HG02763 (cell line): ENCODE measurements around the gene NCAM1.

ENCODE experiments used
- ATAC-seq: cut with Tn5 transposase; IDR thresholded peaks from one replicate; pipeline ENCODE4 v1.9.1; 2021; ENCODE audit warnings: mild to moderate bottlenecking, moderate library complexity; ENCODE audit not compliant: unreplicated experiment

The NCAM1 gene

GRCh38 chr11:113193016-113193415, 231.8 kb downstream of the NCAM1 start:
- no peak for ATAC-seq

DNA sequence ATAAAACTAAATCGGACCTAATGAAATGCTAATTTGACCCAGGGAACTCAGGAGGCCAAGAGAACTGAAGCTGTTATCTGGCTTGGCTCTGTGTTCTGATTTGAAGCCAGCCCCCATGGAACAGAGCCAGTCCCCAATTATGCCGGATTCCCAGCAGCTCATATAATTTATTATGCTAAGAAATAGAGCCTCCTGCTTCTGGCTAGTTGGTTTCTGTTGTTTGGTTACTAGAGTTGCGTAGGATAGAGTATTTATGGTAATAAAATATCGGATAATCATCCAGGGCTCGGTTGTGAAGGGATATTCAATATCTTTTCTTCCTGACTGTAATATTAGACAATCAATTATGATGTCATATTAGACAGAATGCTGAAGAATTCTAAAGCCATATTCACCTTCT, 232.7 kb downstream of the NCAM1 start:
- ATAC-seq = no peak

DNA sequence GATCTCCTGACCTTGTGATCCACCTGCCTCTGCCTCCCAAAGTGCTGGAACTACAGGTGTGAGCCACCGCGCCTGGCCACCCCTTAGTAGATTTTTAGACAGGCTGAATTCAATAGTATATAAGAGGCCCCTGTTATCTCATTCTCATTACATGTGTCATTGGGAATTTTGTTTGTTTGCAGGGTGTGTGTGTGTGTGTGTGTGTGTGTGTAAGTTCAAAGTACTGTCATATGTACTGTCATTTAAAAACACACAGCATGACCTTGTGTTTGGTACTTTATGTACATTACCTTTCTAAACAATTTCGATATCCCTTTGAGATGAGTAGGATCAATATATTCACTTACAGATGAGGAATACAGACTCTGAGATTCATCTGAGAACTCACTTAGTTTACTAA, 234.5 kb downstream of the NCAM1 start:
- no peak for ATAC-seq

DNA sequence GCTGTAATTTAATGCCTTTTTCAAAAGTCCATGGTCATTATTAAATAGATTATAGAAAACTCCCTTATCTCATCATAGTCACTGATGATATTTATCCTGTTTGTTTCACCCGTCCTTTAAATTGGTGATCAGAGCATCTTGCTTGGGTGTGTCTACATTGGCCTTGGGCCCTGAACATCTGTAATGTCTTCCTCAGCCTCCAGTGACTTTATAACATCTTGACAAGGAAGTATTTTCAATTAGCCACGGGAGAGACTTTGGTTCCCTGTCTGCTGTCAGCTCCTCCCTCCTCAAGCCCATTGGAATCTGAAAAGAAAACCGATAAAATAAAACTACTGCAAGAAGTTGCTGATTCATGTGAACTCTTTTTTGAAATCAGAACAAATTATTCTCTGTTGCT, 236.2 kb downstream of the NCAM1 start:
- ATAC-seq = no peak

DNA sequence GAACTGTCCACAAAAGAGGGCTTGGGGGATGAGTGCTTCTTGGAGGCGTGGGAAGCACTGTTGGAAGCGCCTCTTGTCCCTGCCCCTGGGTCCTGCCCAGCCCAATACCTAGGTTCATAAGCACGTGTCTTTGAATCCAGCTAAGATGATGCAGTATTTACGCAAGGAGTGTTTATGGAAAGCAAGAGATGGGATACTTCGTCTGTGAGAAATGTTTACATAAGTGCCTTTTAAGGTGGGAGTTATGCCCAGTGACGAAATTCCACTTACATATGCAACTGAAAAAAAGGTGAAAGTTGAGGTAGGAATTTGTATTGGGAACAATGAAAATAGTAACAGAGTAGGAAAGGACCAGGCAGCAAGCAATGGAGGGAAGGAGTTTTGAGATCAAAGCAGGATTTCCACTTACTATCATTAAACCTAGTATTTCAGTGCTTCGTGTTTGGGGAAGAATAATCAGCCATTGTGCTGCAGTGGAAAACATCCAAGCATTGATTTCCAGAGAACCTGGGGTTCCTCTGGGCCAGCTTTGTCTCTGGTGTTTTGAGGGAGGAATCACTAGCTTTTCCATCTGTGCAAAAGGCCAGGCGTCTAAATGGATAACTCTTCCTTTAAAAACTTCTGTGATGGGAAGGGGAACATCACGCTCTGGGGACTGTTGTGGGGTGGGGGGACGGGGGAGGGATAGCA, 237.9 kb downstream of the NCAM1 start:
- ATAC-seq = no peak

GRCh38 chr11:113199866-113200265, 238.6 kb downstream of the NCAM1 start:
- no peak for ATAC-seq

GRCh38 chr11:113201054-113201818, 240.0 kb downstream of the NCAM1 start:
- no peak for ATAC-seq

- ATAC-seq = no peak
These were observed 241.2 kb downstream of the NCAM1 start for GRCh38 chr11:113202431-113202830.

- ATAC-seq = no peak
These were observed 242.0 kb downstream of the NCAM1 start for GRCh38 chr11:113203141-113203753.

GRCh38 chr11:113204280-113204679, 243.1 kb downstream of the NCAM1 start:
- no peak for ATAC-seq

DNA sequence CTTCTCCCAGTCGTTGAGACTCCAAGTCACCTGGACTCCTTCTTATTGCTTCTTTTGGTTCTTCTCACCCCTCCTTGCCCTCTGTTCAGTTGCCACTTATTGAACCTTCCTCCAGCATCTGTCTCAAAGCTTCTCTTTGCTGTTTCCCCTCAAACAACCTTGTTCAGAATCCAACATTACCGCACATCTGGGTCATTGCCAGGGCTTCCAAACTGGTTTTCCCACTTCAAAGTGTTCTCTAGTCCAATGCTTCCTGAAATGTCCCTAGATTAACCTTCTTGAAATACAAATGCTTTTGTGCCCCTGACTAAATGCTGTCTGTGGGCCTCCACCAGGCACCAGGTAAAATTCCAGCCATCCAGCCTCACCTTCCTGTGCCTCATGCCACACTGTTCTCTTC, 252.3 kb downstream of the NCAM1 start:
- ATAC-seq = no peak

GRCh38 chr11:113222241-113222640, 261.0 kb downstream of the NCAM1 start:
- no peak for ATAC-seq

- no peak for ATAC-seq
These were observed 273.7 kb downstream of the NCAM1 start for GRCh38 chr11:113234888-113235287.

DNA sequence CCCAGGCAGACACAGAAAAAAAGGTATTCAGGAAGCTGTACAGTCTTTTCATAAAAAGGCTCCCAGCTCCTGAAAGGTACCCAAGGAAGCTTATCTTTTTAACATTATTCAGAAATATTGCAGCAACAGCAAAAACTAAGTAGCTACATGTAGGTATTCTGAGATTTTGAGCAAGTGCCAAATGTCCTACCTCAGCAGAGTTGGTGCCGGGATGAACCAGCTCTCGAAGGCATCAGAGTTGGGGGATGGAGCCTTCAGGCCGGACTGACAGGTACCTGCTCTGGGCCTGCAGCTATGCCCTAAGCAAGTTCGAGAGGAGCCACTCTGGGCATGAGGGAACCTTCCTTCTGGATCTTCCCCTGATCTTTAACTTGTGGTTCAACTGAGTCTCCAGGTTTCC, 276.0 kb downstream of the NCAM1 start:
- ATAC-seq = no peak

DNA sequence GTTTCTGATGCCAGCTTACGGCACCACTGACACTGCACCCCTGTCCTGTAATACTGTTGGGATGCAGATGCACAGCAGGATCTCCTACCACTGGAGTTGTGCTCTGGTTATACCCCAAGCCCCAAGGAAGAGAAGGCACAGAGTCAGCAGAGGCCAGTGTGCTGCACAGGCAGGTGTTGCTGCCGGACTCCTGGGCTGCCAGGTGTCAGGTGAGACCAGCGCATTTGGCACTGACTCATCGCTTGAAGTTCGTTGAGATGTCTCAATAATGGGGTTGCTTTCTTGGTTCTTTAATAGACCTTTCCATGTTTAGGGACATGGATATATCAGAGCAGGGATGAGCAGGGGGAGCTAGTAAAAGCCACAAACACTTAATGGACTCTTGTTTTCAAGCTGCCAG, 277.5 kb downstream of the NCAM1 start:
- no peak for ATAC-seq

DNA sequence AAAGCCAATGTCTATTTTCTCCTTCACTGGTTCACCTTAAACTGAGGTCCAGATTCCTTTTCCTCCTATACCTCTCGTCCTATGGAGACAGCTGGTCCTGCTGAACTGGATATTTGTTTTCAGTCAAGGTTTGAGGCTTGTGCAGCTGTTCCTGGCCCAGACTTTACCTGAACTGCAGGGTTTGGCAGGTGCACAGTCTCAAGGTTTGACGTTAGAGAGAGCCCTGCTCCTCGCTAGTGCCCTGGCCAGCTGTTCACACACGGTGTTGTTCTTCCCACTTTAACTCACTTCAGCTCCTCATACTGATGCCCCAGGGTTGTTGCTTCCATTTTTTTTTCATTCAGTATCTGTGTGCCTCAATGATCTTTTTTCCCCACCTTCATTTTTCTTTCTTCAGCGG, 279.2 kb downstream of the NCAM1 start:
- ATAC-seq = no peak

DNA sequence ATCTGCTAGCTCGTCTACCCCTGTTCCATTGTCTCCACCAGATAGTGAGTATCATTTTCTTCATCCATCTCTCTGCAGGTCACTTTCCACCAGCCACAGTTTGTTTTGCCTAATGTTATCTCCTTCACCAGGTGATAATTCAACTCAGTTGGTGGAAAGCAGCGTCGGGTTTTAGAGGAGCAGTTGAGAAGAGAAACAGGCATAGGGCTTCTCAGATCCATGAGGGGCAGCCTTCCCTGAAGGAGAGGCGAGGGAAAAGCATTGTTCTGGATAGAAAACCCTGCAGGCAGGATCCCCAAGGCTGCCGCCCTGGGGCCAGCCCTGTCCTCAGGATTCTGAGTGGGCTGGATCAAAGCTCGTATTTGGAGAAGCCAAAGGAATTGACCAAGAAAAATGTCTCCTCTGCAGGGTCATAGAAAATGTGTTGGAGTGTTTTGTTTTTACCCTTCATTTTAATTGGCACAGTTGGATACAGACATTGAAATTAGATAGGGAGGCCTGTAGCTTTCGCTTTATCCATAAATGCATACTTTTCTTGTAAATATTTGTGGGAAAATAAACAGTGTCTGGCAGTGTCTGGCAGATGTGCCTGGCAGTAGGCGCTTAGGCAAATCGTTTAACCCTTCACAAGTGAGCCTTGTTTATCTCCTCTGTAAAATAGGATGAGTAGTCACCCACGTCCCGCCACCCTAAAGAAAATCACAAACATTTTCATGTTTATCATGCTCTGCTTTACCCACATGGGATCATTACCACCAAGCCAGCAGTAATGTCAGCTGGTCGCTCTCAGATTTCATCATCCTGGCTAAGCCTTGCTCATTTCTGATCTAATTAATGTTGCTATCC, 279.8 kb downstream of the NCAM1 start:
- ATAC-seq = no peak

GRCh38 chr11:113241636-113242054, 280.4 kb downstream of the NCAM1 start:
- ATAC-seq = no peak

- ATAC-seq = no peak
These were observed 280.8 kb downstream of the NCAM1 start for GRCh38 chr11:113242060-113242459.

- ATAC-seq = no peak
These were observed 281.7 kb downstream of the NCAM1 start for GRCh38 chr11:113242767-113243397.

DNA sequence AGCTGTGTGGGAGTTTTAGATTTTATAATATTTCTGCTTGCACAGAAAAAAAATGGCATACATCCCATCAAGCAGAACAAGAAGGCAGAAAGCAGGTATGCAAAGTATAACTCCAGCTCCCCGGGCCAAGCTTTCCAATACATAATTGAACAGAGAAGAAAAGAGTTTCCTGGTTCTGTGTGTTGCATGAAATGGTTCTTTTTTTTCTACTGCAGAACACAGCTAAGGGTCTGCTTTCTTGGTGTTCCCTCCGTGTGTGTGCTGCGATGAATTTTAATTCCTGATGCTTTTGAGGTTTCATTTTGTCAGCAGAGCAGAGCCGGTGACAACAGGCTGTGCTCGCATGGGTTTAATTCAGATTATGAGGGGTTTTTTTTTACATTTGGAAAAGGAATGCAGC, 282.5 kb downstream of the NCAM1 start:
- no peak for ATAC-seq
